K562 (cell line): ENCODE measurements around the gene NUDT22. TPM values are rescaled to one million over a fixed set of nuclear protein-coding genes. Genes with fewer than 3 reads are reported as not detected.

Experiments
- ATAC-seq: fragments of 200-7000 bp; cut with Tn5 transposase; 3 replicates; pipeline ENCODE4 v1.9.1; 2020; ENCODE audit warnings: moderate library complexity
- BruUV-seq: library from RNA; stranded (reverse); fragments of 400-500 nt; replicated peaks from 2 replicates; lab custom pipeline; 2021; lab: Mats Ljungman, UMichigan
- CTCF ChIA-PET: fragments of 300-600 bp; formaldehyde crosslinking; extraction: SDS; loops from one replicate; lab custom pipeline; 2021; ENCODE audit warnings: low intra/inter-chr PET ratio; lab: Yijun Ruan, JAX
- POLR2A ChIA-PET: fragments of 300-600, 350-650 bp; sonication (Branson Sonifier 250); formaldehyde crosslinking; extraction: SDS; loops from one replicate; lab custom pipeline; 2021; ENCODE audit warnings: antibody characterized with exemption, inconsistent platforms; lab: Yijun Ruan, JAX
- DNase-seq, 4 experiments: peaks; one replicate each; pipeline versions ENCODE4 v3.0.0 to v3.0.0-alpha.2; 2011 to 2018; ENCODE audit warnings: low spot score in 3 of 4, mixed read lengths in 3 of 4; ENCODE audit errors: extremely low read depth in 1 of 4
- FAIRE-seq: peaks from 2 replicates; lab custom pipeline; 2011; peaks lifted over from hg19 to GRCh38; lab: Jason Lieb, UNC
- H2AFZ ChIP-seq: 2 replicates; pipeline ENCODE4 v1.6.0; 2011; ENCODE audit warnings: low read depth, low read length, control low read depth, inconsistent platforms
- H3K27ac ChIP-seq: fragments of 200-600 bp; 3 replicates; pipeline ENCODE4 v1.8.0; 2011; ENCODE audit warnings: low read depth, mild to moderate bottlenecking, control low read depth, inconsistent platforms, low read length, moderate library complexity, mixed read lengths; ENCODE audit errors: extremely low read depth
- H3K27me3 ChIP-seq, 2 experiments: fragments of 300-600 bp in 1 of 2; 2 replicates in 1 of 2; 3 replicates in 1 of 2; pipeline versions ENCODE4 v1.6.0 to v1.8.0; 2011; ENCODE audit warnings: inconsistent platforms in 2 of 2, low read length in 2 of 2, mild to moderate bottlenecking in 1 of 2, mixed read lengths in 1 of 2, moderate library complexity in 1 of 2; ENCODE audit not compliant: control insufficient read depth in 2 of 2, insufficient read depth in 2 of 2
- H3K36me3 ChIP-seq: fragments of 300-600 bp; 3 replicates; pipeline ENCODE4 v1.8.0; 2011; ENCODE audit warnings: mild to moderate bottlenecking, low read length, inconsistent platforms; ENCODE audit not compliant: control insufficient read depth, insufficient read depth
- H3K4me1 ChIP-seq, 2 experiments: fragments of 200-600 bp in 1 of 2; replicated peaks in 1 of 2; 2 replicates in 1 of 2; 3 replicates in 1 of 2; pipeline versions ENCODE4 v1.5.1 to v1.8.0; 2011; ENCODE audit warnings: inconsistent platforms in 2 of 2, low read length in 2 of 2, mild to moderate bottlenecking in 1 of 2, mixed read lengths in 1 of 2, moderate library complexity in 1 of 2; ENCODE audit not compliant: control insufficient read depth in 2 of 2, insufficient read depth in 2 of 2
- H3K4me2 ChIP-seq: 2 replicates; pipeline ENCODE4 v1.6.1; 2011; ENCODE audit warnings: low read length, control low read depth, inconsistent platforms, mixed read lengths; ENCODE audit not compliant: insufficient read depth
- H3K4me3 ChIP-seq: fragments of 200-600 bp; sonication (generic), shearing (Covaris generic); 2 replicates; pipeline ENCODE4 v1.5.1; 2016; ENCODE audit warnings: control low read depth, inconsistent platforms
- H3K79me2 ChIP-seq: fragments of 200-600 bp; 3 replicates; pipeline ENCODE4 v1.8.0; 2011; ENCODE audit warnings: low read length, inconsistent platforms; ENCODE audit not compliant: control insufficient read depth, insufficient read depth
- H3K9ac ChIP-seq, 2 experiments: 2 replicates each; pipeline versions ENCODE4 v1.6.0 to v1.6.1; 2011; ENCODE audit warnings: low read depth in 2 of 2, low read length in 2 of 2, control low read depth in 1 of 2, inconsistent platforms in 1 of 2, mild to moderate bottlenecking in 1 of 2, mixed read lengths in 1 of 2; ENCODE audit not compliant: insufficient read depth in 1 of 2
- H3K9me1 ChIP-seq: one replicate; pipeline ENCODE4 v1.6.0; 2011; ENCODE audit warnings: inconsistent platforms, mild to moderate bottlenecking, low read length, moderate library complexity; ENCODE audit not compliant: control insufficient read depth, insufficient read depth
- H3K9me3 ChIP-seq: replicated peaks from 2 replicates; pipeline ENCODE4 v1.5.1; 2011; ENCODE audit warnings: low read depth, low read length, inconsistent platforms; ENCODE audit not compliant: control insufficient read depth, insufficient read depth
- H4K20me1 ChIP-seq: replicated peaks from 2 replicates; pipeline ENCODE4 v1.6.1; 2011; ENCODE audit warnings: low read length, inconsistent platforms, mixed read lengths; ENCODE audit not compliant: control insufficient read depth, insufficient read depth
- BDP1 ChIP-seq: IDR thresholded peaks from 3 replicates; pipeline ENCODE4 v1.6.1; 2011; ENCODE audit not compliant: insufficient read length, insufficient read depth
- CBFA2T2 ChIP-seq: fragments of 450-650 bp; conservative IDR thresholded peaks from 2 replicates; pipeline ENCODE4 v1.6.1; 2017; ENCODE audit warnings: mild to moderate bottlenecking
- CCAR2 ChIP-seq: fragments of 200-400 bp; formaldehyde crosslinking; IDR thresholded peaks from 2 replicates; pipeline ENCODE4 v1.6.1; 2017; ENCODE audit warnings: mild to moderate bottlenecking, low read depth, low read length
- HMG20B ChIP-seq: fragments of 250-450 bp; sonication (Bioruptor Pico); IDR thresholded peaks from 2 replicates; pipeline ENCODE4 v1.5.0; 2021; ENCODE audit warnings: mild to moderate bottlenecking
- NFIX ChIP-seq: fragments of 250-450 bp; sonication (Bioruptor Pico); IDR thresholded peaks from 2 replicates; pipeline ENCODE4 v1.4.0; 2020; ENCODE audit warnings: low read depth, mild to moderate bottlenecking, moderate library complexity
- NFRKB ChIP-seq: fragments of 450-650 bp; IDR thresholded peaks from 2 replicates; pipeline ENCODE4 v1.6.1; 2016; ENCODE audit warnings: low read depth
- SPI1 ChIP-seq: IDR thresholded peaks from 2 replicates; pipeline ENCODE4 v1.6.1; 2011; ENCODE audit warnings: low read depth, low read length, control low read depth, borderline replicate concordance
- ZNF232 ChIP-seq: sonication (generic); formaldehyde crosslinking; IDR thresholded peaks from 2 replicates; pipeline ENCODE4 v1.8.0; 2022; ENCODE audit warnings: mild to moderate bottlenecking, missing genetic modification reagents
- ZNF24 ChIP-seq: fragments of 450-650 bp; IDR thresholded peaks from 2 replicates; pipeline ENCODE4 v1.6.1; 2016
- ZNF354B ChIP-seq: fragments of 250-450 bp; sonication (Bioruptor Pico); IDR thresholded peaks from 2 replicates; pipeline ENCODE4 v1.4.0; 2020
- WGBS: fragments of 100-300 bp; shearing (Covaris generic); methylation state at CpG from one replicate; pipeline ENCODE4 v1.1.6; 2016; ENCODE audit warnings: low coverage, mixed read lengths; ENCODE audit not compliant: insufficient coverage; ENCODE audit errors: missing lambda C conversion rate; 5-methylcytosine and 5-hydroxymethylcytosine counted together
- in situ Hi-C: fragments of 300-500 bp; cut with MboI; formaldehyde crosslinking; loops from 4 replicates; pipeline ENCODE4 v1.15.0; 2018; ENCODE audit warnings: inconsistent platforms, mixed read lengths
- intact Hi-C: fragments of 100-400 bp; cut with micrococcal nuclease; formaldehyde crosslinking; loops from 2 replicates; pipeline ENCODE4 v1.14.2; 2022
- polyA plus RNA-seq, 8 experiments: library from polyadenylated mRNA; depleted of rRNA in 4 of 8; stranded (reverse) in 5 of 8; unstranded in 3 of 8; fragments of >200 nt; fragmentation: Nextera tagmentation in 2 of 8; fragmentation: Illumina TruSeq in 1 of 8; extraction: Ambion mirVana in 2 of 8; extraction: Trizol in 1 of 8; gene quantifications; 2 replicates each; pipeline versions ENCODE4 v1.2.1 to v1.2.3, GENCODE V29; 2011 to 2014; ENCODE audit warnings: inconsistent platforms in 1 of 8, missing spikeins in 1 of 8
- total RNA-seq, 7 experiments: library from RNA; depleted of rRNA in 6 of 7; stranded (reverse); fragments of >200 nt in 6 of 7; fragmentation: Illumina TruSeq in 2 of 7; extraction: Trizol in 2 of 7; gene quantifications; 2 replicates each; pipeline versions ENCODE4 v1.2.1 to v1.2.3, GENCODE V29; 2011 to 2021; ENCODE audit warnings: low replicate concordance in 1 of 7
- TF ChIP-seq, protein P1 (sequence below): sonication (generic); formaldehyde crosslinking; IDR thresholded peaks from 2 replicates; pipeline ENCODE4 v1.8.0; 2022; ENCODE audit warnings: mild to moderate bottlenecking, missing genetic modification reagents
- TF ChIP-seq, protein P2 (sequence below): fragments of 200-800 bp; sonication (Bioruptor generic); IDR thresholded peaks from 2 replicates; pipeline ENCODE4 v1.6.1; 2017; ENCODE audit warnings: missing genetic modification characterization, missing compliant biosample characterization
- TF ChIP-seq, protein P3 (sequence below): fragments of 250-450 bp; sonication (Bioruptor Pico); IDR thresholded peaks from 2 replicates; pipeline ENCODE4 v1.9.0; 2021; ENCODE audit warnings: mild to moderate bottlenecking, inconsistent platforms

Gene NUDT22
- total and polyA plus RNA-seq, 9 of the 15 experiments (the other 6 are each of a cell fraction or from before 2014, with no cell fraction given): 6.3 to 92.6 (median 37.4) TPM

DNA sequence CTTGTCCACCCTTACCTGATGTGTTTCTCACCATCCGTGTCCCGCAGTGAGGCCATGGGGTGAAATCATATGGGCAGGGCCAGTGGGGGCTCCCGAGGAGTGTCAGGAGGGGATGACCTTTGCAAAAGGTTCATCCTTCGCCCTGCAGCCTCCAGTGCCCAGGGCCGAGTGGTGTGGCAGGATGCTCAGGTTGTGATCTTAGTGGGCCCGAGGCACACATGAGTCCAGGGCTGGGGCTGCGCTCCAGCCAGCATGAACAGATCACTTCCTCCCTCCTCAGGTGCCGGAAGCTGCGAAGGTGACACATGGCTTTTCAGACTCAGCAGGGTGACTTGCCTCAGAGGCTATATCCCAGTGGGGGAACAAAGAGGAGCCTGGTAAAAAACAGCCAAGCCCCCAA, 12.0 kb downstream of the NUDT22 start:
- H3K9ac ChIP-seq: 0 out of 4 replicates have a peak overlapping the region, but pooled peaks of 1 of the 2 experiments have one; percentile 1
- peaks cover 49% of the 10 kb centered on the region; the same call in 2 of the 3 replicates for H3K36me3 ChIP-seq
- TF ChIP-seq SPI1 (0 out of 2 replicates have a peak, but pooled peaks have one; percentile 33), ZNF232 (no peak)
- H4K20me1 ChIP-seq: 0 out of 2 replicates have a peak, but pooled peaks cover 3% of the 10 kb centered on the region
- BruUV-seq: no TSS peak
- intact Hi-C loops (no loop called here), in situ Hi-C loops (no loop called here)
- no peak for FAIRE-seq
- peaks cover 46% of the 10 kb centered on the region for H3K79me2 ChIP-seq
- no peak for ATAC-seq
- no peak overlapping the region for H2AFZ ChIP-seq
- H3K27ac ChIP-seq: no peak overlapping the region
- no peak overlapping the region for H3K4me3 ChIP-seq
- CTCF ChIA-PET: no interaction called here
- no peaks in the 10 kb centered on the region for H3K27me3 ChIP-seq
- POLR2A ChIA-PET: interaction anchor here (0.6 to 1.6 kb wide), 6 partner anchors 9 to 302 kb away, joined by 3 to 9 read pairs (median 3); partner anchors contain the start of gene PPP1R14B
- WGBS: 89% methylated on average over 7 of the region's 9 CpGs
- peaks cover 26 to 64% of the 10 kb centered on the region in 2 experiments for H3K4me1 ChIP-seq
- no peak overlapping the region for H3K4me2 ChIP-seq
- H3K9me1 ChIP-seq: no peaks in the 10 kb centered on the region
- DNase-seq: no peak
- no peaks in the 10 kb centered on the region for H3K9me3 ChIP-seq

DNA sequence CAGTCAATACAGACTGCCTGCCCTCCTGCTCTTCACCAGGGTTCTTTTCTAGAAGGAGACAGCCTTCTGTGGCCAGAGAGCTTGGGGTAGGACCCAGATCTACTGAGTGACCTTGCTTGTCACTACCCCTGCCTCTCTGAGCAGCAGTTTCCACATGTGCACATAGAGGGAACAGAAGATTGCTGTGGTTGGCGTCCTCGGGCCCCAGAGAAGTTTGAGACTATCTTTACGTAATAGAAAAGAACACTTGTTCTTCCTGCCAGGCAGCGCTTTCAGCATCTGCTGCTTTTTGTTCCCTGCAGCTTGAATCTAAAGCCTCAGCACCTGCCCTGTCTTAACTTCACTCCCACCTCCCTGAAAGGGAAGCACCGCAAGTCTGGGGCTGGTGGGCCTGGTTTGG, 12.9 kb downstream of the NUDT22 start:
- ATAC-seq (no peak), FAIRE-seq (no peak), DNase-seq (no peak)
- Histone ChIP-seq H3K4me3 (no peak overlapping the region), H3K79me2 (peaks cover 52% of the 10 kb centered on the region), H3K9ac (no peak overlapping the region; a peak in 1 of 4 replicates), H3K36me3 (peaks cover 59% of the 10 kb centered on the region), H3K4me1 (peaks cover 31 to 66% of the 10 kb centered on the region in 2 experiments), H2AFZ (no peak overlapping the region), H3K27me3 (no peaks in the 10 kb centered on the region), H3K27ac (peak overlapping the region; percentile 33; the same call in 2 of the 3 replicates), H3K9me3 (no peaks in the 10 kb centered on the region), H3K9me1 (no peaks in the 10 kb centered on the region), H3K4me2 (no peak overlapping the region), H4K20me1 (0 out of 2 replicates have a peak, but pooled peaks cover 3% of the 10 kb centered on the region)
- intact Hi-C loops (no loop called here), in situ Hi-C loops (no loop called here)
- 90% methylated on average over 5 of the region's 5 CpGs for WGBS
- CTCF ChIA-PET: no interaction called here
- BruUV-seq: no TSS peak
- POLR2A ChIA-PET: interaction anchor here (0.8 to 1.6 kb wide), 6 partner anchors 8 to 29 kb away, joined by 3 to 9 read pairs (median 3); partner anchors contain the start of genes DNAJC4 and PPP1R14B
- TF ChIP-seq, protein P1, sequence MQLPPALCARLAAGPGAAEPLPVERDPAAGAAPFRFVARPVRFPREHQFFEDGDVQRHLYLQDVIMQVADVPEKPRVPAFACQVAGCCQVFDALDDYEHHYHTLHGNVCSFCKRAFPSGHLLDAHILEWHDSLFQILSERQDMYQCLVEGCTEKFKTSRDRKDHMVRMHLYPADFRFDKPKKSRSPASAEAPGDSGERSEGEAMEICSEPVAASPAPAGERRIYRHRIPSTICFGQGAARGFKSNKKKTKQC: no peak
- TF ChIP-seq, protein P2, sequence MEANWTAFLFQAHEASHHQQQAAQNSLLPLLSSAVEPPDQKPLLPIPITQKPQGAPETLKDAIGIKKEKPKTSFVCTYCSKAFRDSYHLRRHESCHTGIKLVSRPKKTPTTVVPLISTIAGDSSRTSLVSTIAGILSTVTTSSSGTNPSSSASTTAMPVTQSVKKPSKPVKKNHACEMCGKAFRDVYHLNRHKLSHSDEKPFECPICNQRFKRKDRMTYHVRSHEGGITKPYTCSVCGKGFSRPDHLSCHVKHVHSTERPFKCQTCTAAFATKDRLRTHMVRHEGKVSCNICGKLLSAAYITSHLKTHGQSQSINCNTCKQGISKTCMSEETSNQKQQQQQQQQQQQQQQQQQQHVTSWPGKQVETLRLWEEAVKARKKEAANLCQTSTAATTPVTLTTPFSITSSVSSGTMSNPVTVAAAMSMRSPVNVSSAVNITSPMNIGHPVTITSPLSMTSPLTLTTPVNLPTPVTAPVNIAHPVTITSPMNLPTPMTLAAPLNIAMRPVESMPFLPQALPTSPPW (CRISPR knock-in tag): no peak
- no peak for TF ChIP-seq CCAR2
- no peak for TF ChIP-seq NFIX
- TF ChIP-seq, protein P3, sequence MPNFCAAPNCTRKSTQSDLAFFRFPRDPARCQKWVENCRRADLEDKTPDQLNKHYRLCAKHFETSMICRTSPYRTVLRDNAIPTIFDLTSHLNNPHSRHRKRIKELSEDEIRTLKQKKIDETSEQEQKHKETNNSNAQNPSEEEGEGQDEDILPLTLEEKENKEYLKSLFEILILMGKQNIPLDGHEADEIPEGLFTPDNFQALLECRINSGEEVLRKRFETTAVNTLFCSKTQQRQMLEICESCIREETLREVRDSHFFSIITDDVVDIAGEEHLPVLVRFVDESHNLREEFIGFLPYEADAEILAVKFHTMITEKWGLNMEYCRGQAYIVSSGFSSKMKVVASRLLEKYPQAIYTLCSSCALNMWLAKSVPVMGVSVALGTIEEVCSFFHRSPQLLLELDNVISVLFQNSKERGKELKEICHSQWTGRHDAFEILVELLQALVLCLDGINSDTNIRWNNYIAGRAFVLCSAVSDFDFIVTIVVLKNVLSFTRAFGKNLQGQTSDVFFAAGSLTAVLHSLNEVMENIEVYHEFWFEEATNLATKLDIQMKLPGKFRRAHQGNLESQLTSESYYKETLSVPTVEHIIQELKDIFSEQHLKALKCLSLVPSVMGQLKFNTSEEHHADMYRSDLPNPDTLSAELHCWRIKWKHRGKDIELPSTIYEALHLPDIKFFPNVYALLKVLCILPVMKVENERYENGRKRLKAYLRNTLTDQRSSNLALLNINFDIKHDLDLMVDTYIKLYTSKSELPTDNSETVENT (CRISPR knock-in tag): no peak
- TF ChIP-seq ZNF24: no peak
- no peak for TF ChIP-seq CBFA2T2
- TF ChIP-seq HMG20B: no peak
- no peak for TF ChIP-seq NFRKB
- TF ChIP-seq BDP1: no peak
- no peak for TF ChIP-seq ZNF354B (CRISPR knock-in tag)
